WI38 (cell line): ENCODE data around the gene MED25.

Experiments used
- H3K4me3 ChIP-seq: 2 replicates; pipeline ENCODE4 v1.5.1; 2011; ENCODE audit warnings: low read depth, mild to moderate bottlenecking, control low read depth, low read length
- TF ChIP-seq, protein P1 (sequence below): IDR thresholded peaks from 2 replicates; pipeline ENCODE4 v1.5.1; 2012; ENCODE audit warnings: low read depth, mild to moderate bottlenecking, control low read depth, low read length

The MED25 gene

DNA sequence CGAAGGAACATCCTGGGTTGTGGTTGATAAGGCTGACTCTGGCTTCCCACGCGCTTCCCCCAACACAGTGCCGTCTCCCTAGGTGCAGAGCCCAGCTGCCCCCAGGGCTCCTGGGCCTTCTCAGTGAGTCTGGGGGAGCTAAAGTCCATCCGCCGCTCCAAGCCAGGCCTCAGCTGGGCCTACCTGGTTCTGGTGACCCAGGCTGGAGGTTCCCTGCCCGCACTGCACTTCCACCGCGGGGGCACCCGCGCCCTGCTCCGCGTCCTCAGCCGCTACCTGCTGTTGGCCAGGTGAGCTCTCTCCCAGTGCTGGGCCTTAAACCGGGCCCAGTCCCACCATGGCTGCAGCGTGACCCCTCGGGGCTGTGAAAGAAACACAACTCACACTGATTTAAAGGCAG lies 63.1 kb downstream of the MED25 start:
- H3K4me3 ChIP-seq, result no peak overlapping the region
- TF ChIP-seq, protein P1, sequence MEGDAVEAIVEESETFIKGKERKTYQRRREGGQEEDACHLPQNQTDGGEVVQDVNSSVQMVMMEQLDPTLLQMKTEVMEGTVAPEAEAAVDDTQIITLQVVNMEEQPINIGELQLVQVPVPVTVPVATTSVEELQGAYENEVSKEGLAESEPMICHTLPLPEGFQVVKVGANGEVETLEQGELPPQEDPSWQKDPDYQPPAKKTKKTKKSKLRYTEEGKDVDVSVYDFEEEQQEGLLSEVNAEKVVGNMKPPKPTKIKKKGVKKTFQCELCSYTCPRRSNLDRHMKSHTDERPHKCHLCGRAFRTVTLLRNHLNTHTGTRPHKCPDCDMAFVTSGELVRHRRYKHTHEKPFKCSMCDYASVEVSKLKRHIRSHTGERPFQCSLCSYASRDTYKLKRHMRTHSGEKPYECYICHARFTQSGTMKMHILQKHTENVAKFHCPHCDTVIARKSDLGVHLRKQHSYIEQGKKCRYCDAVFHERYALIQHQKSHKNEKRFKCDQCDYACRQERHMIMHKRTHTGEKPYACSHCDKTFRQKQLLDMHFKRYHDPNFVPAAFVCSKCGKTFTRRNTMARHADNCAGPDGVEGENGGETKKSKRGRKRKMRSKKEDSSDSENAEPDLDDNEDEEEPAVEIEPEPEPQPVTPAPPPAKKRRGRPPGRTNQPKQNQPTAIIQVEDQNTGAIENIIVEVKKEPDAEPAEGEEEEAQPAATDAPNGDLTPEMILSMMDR, result no peak

DNA sequence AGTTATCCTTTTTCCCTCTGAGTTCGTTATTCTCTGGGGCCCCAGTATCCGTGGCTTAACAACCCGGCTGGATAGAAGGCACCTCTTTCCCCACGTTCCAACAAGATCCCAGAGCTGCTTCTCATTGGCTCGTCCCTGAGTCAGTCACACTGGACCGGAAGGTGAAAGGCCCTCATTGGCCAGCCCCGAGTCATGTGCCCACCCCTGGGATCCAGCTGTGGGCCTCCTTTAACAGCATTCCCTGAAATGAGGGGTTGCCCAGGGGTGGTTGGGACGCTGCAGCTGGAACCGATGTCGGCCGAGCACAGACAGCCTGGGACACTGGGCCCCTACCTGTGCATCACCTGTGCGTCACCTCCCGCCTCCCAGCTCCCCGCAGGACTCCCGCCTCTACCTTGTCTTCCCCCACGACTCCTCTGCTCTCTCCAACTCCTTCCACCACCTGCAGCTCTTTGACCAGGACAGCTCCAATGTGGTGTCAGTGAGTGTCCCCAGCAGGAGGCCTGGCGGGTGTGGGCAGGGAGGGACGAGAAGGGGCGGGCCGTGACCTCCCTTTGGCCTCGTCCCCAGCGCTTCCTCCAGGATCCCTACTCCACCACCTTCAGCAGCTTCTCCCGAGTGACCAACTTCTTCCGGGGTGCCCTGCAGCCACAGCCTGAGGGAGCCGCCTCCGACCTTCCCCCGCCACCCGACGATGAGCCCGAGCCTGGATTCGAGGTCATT lies 63.7 kb downstream of the MED25 start:
- no peak overlapping the region for H3K4me3 ChIP-seq
- TF ChIP-seq, protein P1, result no peak

- TF ChIP-seq, protein P1, result no peak
- H3K4me3 ChIP-seq, result no peak overlapping the region
Measured at GRCh38 chr19:49882643-49883042, 64.6 kb downstream of the MED25 start.

- TF ChIP-seq, protein P1, result no peak
Measured at GRCh38 chr19:49883094-49883493, 65.0 kb downstream of the MED25 start.

GRCh38 chr19:49884109-49884508 lies 66.0 kb downstream of the MED25 start:
- no peak overlapping the region for H3K4me3 ChIP-seq
- TF ChIP-seq, protein P1, result no peak

More at GRCh38 chr19:49883094-49883493, 65.0 kb downstream of the MED25 start:
- H3K4me3 ChIP-seq, result no peak overlapping the region

- no peak overlapping the region for H3K4me3 ChIP-seq
- TF ChIP-seq, protein P1, result no peak
Measured at GRCh38 chr19:49884760-49885159, 66.7 kb downstream of the MED25 start.
